H1 (cell line): Measurements from ENCODE around the gene EN2. TPM values are rescaled to one million over a fixed set of nuclear protein-coding genes. Genes with fewer than 3 reads are reported as not detected.

Experiments
- CTCF ChIA-PET: fragments of 300-600 bp; sonication (Branson Sonifier 250); formaldehyde crosslinking; loops from one replicate; lab custom pipeline; 2021; ENCODE audit not compliant: partially characterized antibody; lab: Charles Lee
- POLR2A ChIA-PET: fragments of 300-600 bp; sonication (Branson Sonifier 250); formaldehyde crosslinking; loops from one replicate; lab custom pipeline; 2021; ENCODE audit warnings: inconsistent platforms; ENCODE audit not compliant: partially characterized antibody; lab: Charles Lee
- DNase-seq, 2 experiments: peaks; one replicate each; pipeline versions ENCODE4 v3.0.0 to v3.0.0-alpha.2; 2010 to 2022; ENCODE audit warnings: low spot score in 2 of 2, low read depth in 1 of 2, mixed read lengths in 1 of 2
- FAIRE-seq: peaks from 2 replicates; lab custom pipeline; 2011; peaks lifted over from hg19 to GRCh38; lab: Jason Lieb, UNC
- H2AFZ ChIP-seq: 2 replicates; pipeline ENCODE4 v1.8.1; 2012; ENCODE audit warnings: low read length, inconsistent platforms
- H2AK5ac ChIP-seq: 2 replicates; pipeline ENCODE4 v1.6.1; 2013; ENCODE audit warnings: low read depth, low read length
- H2BK120ac ChIP-seq: replicated peaks from 2 replicates; pipeline ENCODE3; 2013; ENCODE audit warnings: low read depth, low read length, inconsistent platforms
- H2BK12ac ChIP-seq: 2 replicates; pipeline ENCODE4 v1.6.1; 2013; ENCODE audit warnings: low read depth, low read length
- H2BK15ac ChIP-seq: 2 replicates; pipeline ENCODE4 v1.6.1; 2013; ENCODE audit warnings: low read length
- H2BK20ac ChIP-seq: 2 replicates; pipeline ENCODE4 v1.6.1; 2013; ENCODE audit warnings: low read length
- H2BK5ac ChIP-seq: 2 replicates; pipeline ENCODE4 v1.6.1; 2013; ENCODE audit warnings: low read depth, low read length
- H3K14ac ChIP-seq: 2 replicates; pipeline ENCODE4 v1.6.1; 2013; ENCODE audit warnings: inconsistent platforms; ENCODE audit not compliant: insufficient read length
- H3K18ac ChIP-seq: 2 replicates; pipeline ENCODE4 v1.6.1; 2013; ENCODE audit warnings: low read length; ENCODE audit errors: extremely low read depth
- H3K23ac ChIP-seq: 2 replicates; pipeline ENCODE4 v1.6.1; 2013; ENCODE audit warnings: inconsistent platforms; ENCODE audit not compliant: insufficient read length
- H3K23me2 ChIP-seq: 2 replicates; pipeline ENCODE4 v1.6.1; 2013; ENCODE audit warnings: low read depth, low read length
- H3K27ac ChIP-seq: 2 replicates; pipeline ENCODE4 v1.6.1; 2011; ENCODE audit warnings: low read depth, low read length, inconsistent platforms
- H3K27me3 ChIP-seq, 4 experiments: replicated peaks in 1 of 4; 1 replicate in 1 of 4; 2 replicates in 3 of 4; pipeline versions ENCODE4 v1.6.1 to v1.8.1; 2011 to 2013; ENCODE audit warnings: low read length in 3 of 4, mild to moderate bottlenecking in 3 of 4, inconsistent platforms in 2 of 4, mixed read lengths in 2 of 4, moderate library complexity in 1 of 4; ENCODE audit not compliant: control insufficient read depth in 3 of 4, insufficient read depth in 3 of 4; ENCODE audit errors: extremely low read depth in 1 of 4
- H3K36me3 ChIP-seq, 4 experiments: 2 replicates each; pipeline versions ENCODE4 v1.6.1 to v1.8.1; 2011 to 2013; ENCODE audit warnings: mild to moderate bottlenecking in 4 of 4, low read length in 3 of 4, moderate library complexity in 2 of 4, control low read depth in 1 of 4, inconsistent platforms in 1 of 4; ENCODE audit not compliant: insufficient read depth in 4 of 4, control insufficient read depth in 2 of 4
- H3K4ac ChIP-seq: replicated peaks from 2 replicates; pipeline ENCODE3; 2013; ENCODE audit warnings: low read length, low read depth, mixed read lengths, inconsistent platforms; ENCODE audit not compliant: insufficient read length
- H3K4me1 ChIP-seq, 4 experiments: replicated peaks in 1 of 4; 1 replicate in 1 of 4; 2 replicates in 3 of 4; pipeline versions ENCODE4 v1.6.1 to v1.8.1; 2011 to 2013; ENCODE audit warnings: low read length in 3 of 4, inconsistent platforms in 2 of 4, mixed read lengths in 1 of 4; ENCODE audit not compliant: insufficient read depth in 4 of 4, control insufficient read depth in 3 of 4
- H3K4me2 ChIP-seq, 2 experiments: 2 replicates each; pipeline versions ENCODE4 v1.6.1 to v1.8.1; 2011 to 2013; ENCODE audit warnings: low read depth in 2 of 2, low read length in 2 of 2, control low read depth in 1 of 2, inconsistent platforms in 1 of 2, mild to moderate bottlenecking in 1 of 2; ENCODE audit not compliant: insufficient read depth in 1 of 2
- H3K4me3 ChIP-seq, 4 experiments: fragments of 200-600, 300-600 bp in 1 of 4; sonication (generic), shearing (Covaris generic), sonication (Bioruptor Twin) in 1 of 4; 2 replicates each; pipeline versions ENCODE4 v1.5.1 to v1.8.1; 2011 to 2016; ENCODE audit warnings: low read length in 4 of 4, low read depth in 3 of 4, control low read depth in 2 of 4, inconsistent platforms in 2 of 4, mild to moderate bottlenecking in 2 of 4, mixed read lengths in 1 of 4, moderate library complexity in 1 of 4; ENCODE audit not compliant: insufficient read depth in 2 of 4; ENCODE audit errors: extremely low read depth in 1 of 4
- H3K56ac ChIP-seq: replicated peaks from 2 replicates; pipeline ENCODE3; 2013; ENCODE audit warnings: low read depth, mild to moderate bottlenecking, mixed read lengths, low read length, inconsistent platforms; ENCODE audit not compliant: insufficient read length
- H3K79me1 ChIP-seq: 2 replicates; pipeline ENCODE4 v1.6.1; 2013; ENCODE audit warnings: low read depth, low read length, control low read depth
- H3K79me2 ChIP-seq, 2 experiments: 2 replicates each; pipeline versions ENCODE4 v1.6.1 to v1.8.1; 2012 to 2013; ENCODE audit warnings: low read length in 2 of 2, mild to moderate bottlenecking in 2 of 2, inconsistent platforms in 1 of 2; ENCODE audit not compliant: insufficient read depth in 2 of 2, control insufficient read depth in 1 of 2
- H3K9ac ChIP-seq, 4 experiments: replicated peaks in 1 of 4; 1 replicate in 1 of 4; 2 replicates in 3 of 4; pipeline versions ENCODE4 v1.6.1 to v1.8.1; 2011 to 2013; ENCODE audit warnings: low read depth in 3 of 4, low read length in 3 of 4, control low read depth in 2 of 4, mild to moderate bottlenecking in 2 of 4, moderate library complexity in 2 of 4, inconsistent platforms in 1 of 4; ENCODE audit errors: extremely low read depth in 1 of 4
- H3K9me3 ChIP-seq, 2 experiments: 2 replicates each; pipeline versions ENCODE4 v1.6.1 to v1.8.1; 2012 to 2013; ENCODE audit warnings: mild to moderate bottlenecking in 2 of 2, moderate library complexity in 2 of 2, control low read depth in 1 of 2, inconsistent platforms in 1 of 2, low read depth in 1 of 2, low read length in 1 of 2, mixed read lengths in 1 of 2; ENCODE audit not compliant: insufficient read depth in 2 of 2
- H4K20me1 ChIP-seq, 2 experiments: replicated peaks in 1 of 2; 2 replicates each; pipeline versions ENCODE3 to v1.8.1; 2011 to 2013; ENCODE audit warnings: inconsistent platforms in 2 of 2, low read length in 2 of 2, mild to moderate bottlenecking in 1 of 2; ENCODE audit not compliant: insufficient read depth in 2 of 2, control insufficient read depth in 1 of 2
- H4K5ac ChIP-seq: 2 replicates; pipeline ENCODE4 v1.6.1; 2013; ENCODE audit warnings: low read length, low read depth, mixed read lengths, inconsistent platforms; ENCODE audit not compliant: insufficient read length
- H4K8ac ChIP-seq: 2 replicates; pipeline ENCODE4 v1.8.0; 2013; ENCODE audit warnings: mild to moderate bottlenecking, moderate library complexity, low read length, inconsistent platforms; ENCODE audit not compliant: insufficient read depth; ENCODE audit errors: extremely low read depth
- H4K91ac ChIP-seq: replicated peaks from 2 replicates; pipeline ENCODE3; 2013; ENCODE audit warnings: low read length, mixed read lengths, inconsistent platforms; ENCODE audit not compliant: insufficient read length
- ASH2L ChIP-seq: fragments of 200-600, 300-600 bp; sonication (generic); IDR thresholded peaks from one replicate; pipeline ENCODE4 v1.7.1; 2017; ENCODE audit warnings: low read length
- CBX8 ChIP-seq: fragments of 300-800, 300-1000 bp; sonication (generic); IDR thresholded peaks from 2 replicates; pipeline ENCODE4 v1.7.1; 2016; ENCODE audit warnings: low read depth, low read length, borderline replicate concordance
- JUN ChIP-seq: IDR thresholded peaks from 2 replicates; pipeline ENCODE4 v1.6.1; 2011; ENCODE audit warnings: low read depth, mild to moderate bottlenecking, improper control_type of control experiment, low read length
- MAFK ChIP-seq: IDR thresholded peaks from 2 replicates; pipeline ENCODE4 v1.6.1; 2012; ENCODE audit warnings: low read depth, mild to moderate bottlenecking, improper control_type of control experiment, low read length
- POLR2AphosphoS5 ChIP-seq: IDR thresholded peaks from 2 replicates; pipeline ENCODE4 v1.6.1; 2011; ENCODE audit warnings: low read depth, low read length
- POU5F1 ChIP-seq: IDR thresholded peaks from 2 replicates; pipeline ENCODE4 v1.6.1; 2011; ENCODE audit warnings: low read depth, mild to moderate bottlenecking, low read length, moderate library complexity
- RNF2 ChIP-seq: fragments of 200-900, 300-1000 bp; sonication (generic); IDR thresholded peaks from 2 replicates; pipeline ENCODE4 v1.7.1; 2016; ENCODE audit warnings: borderline replicate concordance, low read depth, mild to moderate bottlenecking, antibody characterized with exemption, low read length; ENCODE audit not compliant: poor library complexity, severe bottlenecking; ENCODE audit errors: missing control alignments
- SIN3A ChIP-seq, 2 experiments: IDR thresholded peaks in 1 of 2; conservative IDR thresholded peaks in 1 of 2; 2 replicates each; pipeline ENCODE4 v1.6.1; 2011 to 2012; ENCODE audit warnings: low read length in 2 of 2, improper control_type of control experiment in 1 of 2, low read depth in 1 of 2, mild to moderate bottlenecking in 1 of 2
- SIRT6 ChIP-seq: IDR thresholded peaks from one replicate; pipeline ENCODE4 v1.7.1; 2012; ENCODE audit warnings: low read length, inconsistent platforms
- SIX5 ChIP-seq: IDR thresholded peaks from 2 replicates; pipeline ENCODE4 v1.6.1; 2011; ENCODE audit warnings: mild to moderate bottlenecking, low read depth, low read length
- TAF7 ChIP-seq: optimal IDR thresholded peaks from 2 replicates; pipeline ENCODE3; 2011; ENCODE audit warnings: low read depth, mild to moderate bottlenecking, inconsistent platforms, low read length, moderate library complexity, borderline replicate concordance
- TCF12 ChIP-seq: IDR thresholded peaks from 2 replicates; pipeline ENCODE4 v1.6.1; 2011; ENCODE audit warnings: low read depth, mild to moderate bottlenecking, low read length
- TEAD4 ChIP-seq: IDR thresholded peaks from 2 replicates; pipeline ENCODE4 v1.6.1; 2012; ENCODE audit warnings: low read depth, low read length, inconsistent platforms, mixed read lengths
- WGBS, 2 experiments: shearing (Covaris generic) in 1 of 2; methylation state at CpG; one replicate each; pipeline versions ENCODE4 v1.1.6 to v1.1.7; 2013 to 2015; ENCODE audit warnings: low lambda C conversion rate in 2 of 2, mixed read lengths in 2 of 2, inconsistent platforms in 1 of 2, low coverage in 1 of 2, missing lambda C conversion rate in 1 of 2; ENCODE audit not compliant: insufficient replicate concordance in 2 of 2, insufficient coverage in 1 of 2, insufficient read length in 1 of 2; ENCODE audit errors: extremely low coverage in 1 of 2, missing lambda C conversion rate in 1 of 2; 5-methylcytosine and 5-hydroxymethylcytosine counted together
- polyA plus RNA-seq, 7 experiments: library from polyadenylated mRNA; depleted of rRNA in 3 of 7; stranded (reverse) in 5 of 7; unstranded in 2 of 7; fragments of >200 nt in 5 of 7; fragments of 200-250 nt in 2 of 7; gene quantifications; 1 replicate in 5 of 7; 2 replicates in 1 of 7; 4 replicates in 1 of 7; pipeline versions ENCODE4 v1.2.1 to v1.2.3, GENCODE V29; 2011 to 2013; ENCODE audit warnings: missing spikeins in 2 of 7, mixed read lengths in 2 of 7
- total RNA-seq: library from RNA; stranded (reverse); fragmentation: NEBNext Ultra II Directional; extraction: Animal tissue kit (Norgen Biotek cat#: 25700); gene quantifications from 2 replicates; pipeline ENCODE4 v1.2.1, GENCODE V29; 2021
- TF ChIP-seq, protein P1 (sequence below): IDR thresholded peaks from 2 replicates; pipeline ENCODE4 v1.6.1; 2011; ENCODE audit warnings: low read depth, mild to moderate bottlenecking, low read length; ENCODE audit not compliant: insufficient read depth

The EN2 gene
- total and polyA plus RNA-seq, 2 of the 8 experiments (the other 6 are each of a cell fraction or from before 2014, with no cell fraction given) = not detected

DNA sequence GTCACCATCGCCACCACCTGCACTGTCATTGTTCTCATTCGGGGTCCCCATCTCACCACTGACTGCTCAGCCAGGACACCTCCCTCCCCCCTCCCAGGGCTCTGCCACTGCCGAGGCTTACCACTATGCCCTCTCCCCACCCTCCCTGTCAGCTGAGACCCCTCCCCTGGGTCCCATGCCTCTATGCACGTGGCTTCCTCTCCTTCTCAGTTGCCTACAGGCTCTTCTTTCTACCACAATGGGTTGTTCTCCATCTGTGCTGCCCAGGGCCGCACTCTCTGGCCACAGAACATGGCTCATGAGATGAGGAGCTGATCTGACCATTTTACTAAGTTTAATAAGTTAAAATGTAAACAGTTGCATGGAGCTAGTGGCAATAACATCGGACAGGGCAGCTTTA, 16.1 kb upstream of the EN2 start:
- no peak overlapping the region for H3K27ac ChIP-seq
- no peaks in the 10 kb centered on the region for H3K4me1 ChIP-seq
- H3K9ac ChIP-seq = no peak overlapping the region
- H3K56ac ChIP-seq = no peak overlapping the region
- no peak overlapping the region for H2AK5ac ChIP-seq
- ChIA-PET POLR2A (no interaction called here), CTCF (interaction anchor here (0.6 to 1.0 kb wide), 3 partner anchors 53 to 1842 kb away, joined by 3 to 4 read pairs (median 4); no protein-coding TSS in a partner anchor)
- no peak overlapping the region for H2BK20ac ChIP-seq
- H3K4ac ChIP-seq = no peak overlapping the region
- WGBS, 2 experiments = 81% methylated on average over 4 of the region's 6 CpGs; no CpG with 5 or more reads in 1 of the 2 experiments
- peaks cover 6 to 26% (median 23%) of the 10 kb centered on the region in 4 experiments for H3K27me3 ChIP-seq
- H3K4me2 ChIP-seq = no peak overlapping the region
- H3K9me3 ChIP-seq = peaks cover 0 to 2% of the 10 kb centered on the region in 2 experiments; a peak in 1 of 4 replicates
- no peaks in the 10 kb centered on the region for H3K36me3 ChIP-seq
- no peak overlapping the region for H4K91ac ChIP-seq
- no peak overlapping the region for H3K4me3 ChIP-seq
- FAIRE-seq = no peak
- H2BK12ac ChIP-seq = no peak overlapping the region
- H4K8ac ChIP-seq = no peak overlapping the region
- peaks cover 0 to 5% of the 10 kb centered on the region in 2 experiments for H4K20me1 ChIP-seq
- no peak overlapping the region for H3K23ac ChIP-seq
- H2BK15ac ChIP-seq = no peak overlapping the region
- DNase-seq = no peak
- no peak overlapping the region for H2BK120ac ChIP-seq
- H3K79me2 ChIP-seq = no peaks in the 10 kb centered on the region
- no peak overlapping the region for H3K18ac ChIP-seq
- H3K14ac ChIP-seq = no peak overlapping the region
- no peak overlapping the region for H2AFZ ChIP-seq
- no peaks in the 10 kb centered on the region for H3K79me1 ChIP-seq
- H3K23me2 ChIP-seq = no peaks in the 10 kb centered on the region
- no peak overlapping the region for H2BK5ac ChIP-seq
- no peak overlapping the region for H4K5ac ChIP-seq
- no peak for TF ChIP-seq MAFK
- no peak for TF ChIP-seq ASH2L
- no peak for TF ChIP-seq POLR2AphosphoS5
- no peak for TF ChIP-seq TAF7
- TF ChIP-seq RNF2 = no peak
- no peak for TF ChIP-seq SIN3A (conservative IDR thresholded peaks at IDR 0.05 in 1 of 2, IDR thresholded peaks at IDR 0.05 in 1 of 2; ENCODE audit: low read depth in 1 of 2, low read length in 2 of 2)
- no peak for TF ChIP-seq TCF12
- TF ChIP-seq CBX8 = no peak
- no peak for TF ChIP-seq JUN
- TF ChIP-seq, protein P1, sequence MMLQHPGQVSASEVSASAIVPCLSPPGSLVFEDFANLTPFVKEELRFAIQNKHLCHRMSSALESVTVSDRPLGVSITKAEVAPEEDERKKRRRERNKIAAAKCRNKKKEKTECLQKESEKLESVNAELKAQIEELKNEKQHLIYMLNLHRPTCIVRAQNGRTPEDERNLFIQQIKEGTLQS = no peak
- no peak for TF ChIP-seq SIX5
- TF ChIP-seq POU5F1 = no peak
- no peak for TF ChIP-seq TEAD4
- TF ChIP-seq SIRT6 = no peak
